K562 (cell line): ENCODE results near the gene SPTAN1. TPM values are rescaled to one million over a fixed set of nuclear protein-coding genes. Genes with fewer than 3 reads are reported as not detected.

ENCODE experiments used
- CEBPG ChIP-seq, 3 experiments: fragments of 200-800 bp in 1 of 3; sonication (Bioruptor generic) in 1 of 3; sonication (generic) in 1 of 3; formaldehyde crosslinking in 1 of 3; IDR thresholded peaks in 2 of 3; conservative IDR thresholded peaks in 1 of 3; 2 replicates each; pipeline versions ENCODE4 v1.6.1 to v1.8.0; 2016 to 2022; ENCODE audit warnings: missing compliant biosample characterization in 2 of 3, missing genetic modification characterization in 2 of 3, mild to moderate bottlenecking in 1 of 3, missing genetic modification reagents in 1 of 3
- GTF2A2 ChIP-seq: IDR thresholded peaks from 2 replicates; pipeline ENCODE4 v1.6.1; 2016; ENCODE audit warnings: mild to moderate bottlenecking, missing genetic modification characterization, missing compliant biosample characterization
- POLR2AphosphoS5 ChIP-seq: IDR thresholded peaks from 2 replicates; pipeline ENCODE4 v1.6.1; 2011; ENCODE audit warnings: mild to moderate bottlenecking, low read depth, low read length, moderate library complexity; ENCODE audit not compliant: control insufficient read depth, insufficient read depth
- SMAD1 ChIP-seq: fragments of 150-350 bp; IDR thresholded peaks from 2 replicates; pipeline ENCODE4 v1.6.1; 2014; ENCODE audit warnings: low read length, low read depth; ENCODE audit not compliant: partially characterized antibody
- SNIP1 ChIP-seq: fragments of 450-650 bp; IDR thresholded peaks from 2 replicates; pipeline ENCODE4 v1.7.1; 2017; ENCODE audit warnings: low read depth, mild to moderate bottlenecking
- THRAP3 ChIP-seq: fragments of 450-650 bp; IDR thresholded peaks from 2 replicates; pipeline ENCODE4 v1.6.1; 2016; ENCODE audit warnings: mild to moderate bottlenecking, inconsistent platforms, borderline replicate concordance
- polyA plus RNA-seq, 8 experiments: library from polyadenylated mRNA; depleted of rRNA in 4 of 8; stranded (reverse) in 5 of 8; unstranded in 3 of 8; fragments of >200 nt; fragmentation: Nextera tagmentation in 2 of 8; fragmentation: Illumina TruSeq in 1 of 8; extraction: Ambion mirVana in 2 of 8; extraction: Trizol in 1 of 8; gene quantifications; 2 replicates each; pipeline versions ENCODE4 v1.2.1 to v1.2.3, GENCODE V29; 2011 to 2014; ENCODE audit warnings: inconsistent platforms in 1 of 8, missing spikeins in 1 of 8
- total RNA-seq, 7 experiments: library from RNA; depleted of rRNA in 6 of 7; stranded (reverse); fragments of >200 nt in 6 of 7; fragmentation: Illumina TruSeq in 2 of 7; extraction: Trizol in 2 of 7; gene quantifications; 2 replicates each; pipeline versions ENCODE4 v1.2.1 to v1.2.3, GENCODE V29; 2011 to 2021; ENCODE audit warnings: low replicate concordance in 1 of 7
- TF ChIP-seq, protein P1 (sequence below), 3 experiments: fragments of 200-800 bp in 1 of 3; fragments of 250-450 bp in 1 of 3; fragments of 450-650 bp in 1 of 3; sonication (Bioruptor Pico) in 1 of 3; sonication (Bioruptor generic) in 1 of 3; formaldehyde crosslinking in 1 of 3; IDR thresholded peaks; 2 replicates each; pipeline versions ENCODE4 v1.6.1 to v1.8.0; 2016 to 2022; ENCODE audit warnings: mild to moderate bottlenecking in 2 of 3, missing genetic modification characterization in 2 of 3, missing compliant biosample characterization in 1 of 3, moderate library complexity in 1 of 3

SPTAN1 gene
- total and polyA plus RNA-seq, 9 of the 15 experiments (the other 6 are each of a cell fraction or from before 2014, with no cell fraction given), result 1.5 to 13.5 (median 6.8) TPM

DNA sequence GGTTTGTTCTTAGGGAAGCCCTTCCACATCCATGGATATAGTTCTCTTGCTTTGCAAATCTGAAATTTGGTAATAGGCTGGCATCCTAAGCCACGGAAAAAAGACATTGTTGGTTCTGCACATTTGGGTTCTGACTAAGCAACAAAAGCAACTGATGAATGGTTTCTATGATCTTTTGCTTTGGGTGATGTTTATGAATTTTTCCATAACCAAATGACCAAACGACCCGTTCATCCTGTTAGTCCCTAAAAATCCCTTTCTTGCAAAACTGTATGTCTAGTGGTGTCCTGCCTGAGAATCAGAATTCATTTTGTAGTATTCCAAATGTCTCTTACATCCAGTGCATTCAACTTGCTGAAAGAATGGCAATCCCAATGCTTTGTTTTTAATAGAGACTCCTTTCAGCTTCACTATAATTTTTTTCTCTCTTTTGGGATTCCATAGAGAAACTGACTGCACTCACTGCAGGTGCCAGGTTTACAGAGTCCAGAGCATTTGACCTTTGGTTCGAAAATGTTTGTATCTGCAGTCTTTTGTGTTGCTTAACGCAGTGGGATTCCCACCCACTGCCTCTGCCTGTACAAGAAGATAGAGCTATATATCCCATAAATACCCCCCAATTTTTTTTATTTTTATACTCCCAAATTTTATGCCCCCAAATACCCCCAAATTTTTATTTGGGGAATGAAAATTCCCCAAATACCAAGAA, 4.7 kb downstream of the SPTAN1 start (continued):
- TF ChIP-seq POLR2AphosphoS5 (no peak), CEBPG (CRISPR knock-in tag; IDR thresholded peaks at IDR 0.05) (no peak), CEBPG (tag; conservative IDR thresholded peaks at IDR 0.05 in 1 of 2, IDR thresholded peaks at IDR 0.05 in 1 of 2) (no peak), THRAP3 (no peak), GTF2A2 (no peak), SMAD1 (no peak), SNIP1 (no peak)
- TF ChIP-seq, protein P1, sequence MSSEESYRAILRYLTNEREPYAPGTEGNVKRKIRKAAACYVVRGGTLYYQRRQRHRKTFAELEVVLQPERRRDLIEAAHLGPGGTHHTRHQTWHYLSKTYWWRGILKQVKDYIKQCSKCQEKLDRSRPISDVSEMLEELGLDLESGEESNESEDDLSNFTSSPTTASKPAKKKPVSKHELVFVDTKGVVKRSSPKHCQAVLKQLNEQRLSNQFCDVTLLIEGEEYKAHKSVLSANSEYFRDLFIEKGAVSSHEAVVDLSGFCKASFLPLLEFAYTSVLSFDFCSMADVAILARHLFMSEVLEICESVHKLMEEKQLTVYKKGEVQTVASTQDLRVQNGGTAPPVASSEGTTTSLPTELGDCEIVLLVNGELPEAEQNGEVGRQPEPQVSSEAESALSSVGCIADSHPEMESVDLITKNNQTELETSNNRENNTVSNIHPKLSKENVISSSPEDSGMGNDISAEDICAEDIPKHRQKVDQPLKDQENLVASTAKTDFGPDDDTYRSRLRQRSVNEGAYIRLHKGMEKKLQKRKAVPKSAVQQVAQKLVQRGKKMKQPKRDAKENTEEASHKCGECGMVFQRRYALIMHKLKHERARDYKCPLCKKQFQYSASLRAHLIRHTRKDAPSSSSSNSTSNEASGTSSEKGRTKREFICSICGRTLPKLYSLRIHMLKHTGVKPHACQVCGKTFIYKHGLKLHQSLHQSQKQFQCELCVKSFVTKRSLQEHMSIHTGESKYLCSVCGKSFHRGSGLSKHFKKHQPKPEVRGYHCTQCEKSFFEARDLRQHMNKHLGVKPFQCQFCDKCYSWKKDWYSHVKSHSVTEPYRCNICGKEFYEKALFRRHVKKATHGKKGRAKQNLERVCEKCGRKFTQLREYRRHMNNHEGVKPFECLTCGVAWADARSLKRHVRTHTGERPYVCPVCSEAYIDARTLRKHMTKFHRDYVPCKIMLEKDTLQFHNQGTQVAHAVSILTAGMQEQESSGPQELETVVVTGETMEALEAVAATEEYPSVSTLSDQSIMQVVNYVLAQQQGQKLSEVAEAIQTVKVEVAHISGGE (CRISPR knock-in tag; IDR thresholded peaks at IDR 0.05), result no peak
